IPS-18a (cell line): ENCODE measurements around the gene ZNF101.

Experiments used
- H3K27ac ChIP-seq: one replicate; pipeline ENCODE4 v1.5.1; 2013; ENCODE audit warnings: low read length
- H3K27me3 ChIP-seq: one replicate; pipeline ENCODE4 v1.6.1; 2013; ENCODE audit warnings: mild to moderate bottlenecking, low read length; ENCODE audit not compliant: control insufficient read depth, insufficient read depth
- H3K36me3 ChIP-seq: one replicate; pipeline ENCODE4 v1.6.1; 2013; ENCODE audit warnings: low read depth, low read length; ENCODE audit not compliant: control insufficient read depth
- H3K4me1 ChIP-seq: one replicate; pipeline ENCODE4 v1.6.1; 2013; ENCODE audit warnings: low read depth, low read length; ENCODE audit not compliant: control insufficient read depth
- H3K4me3 ChIP-seq: one replicate; pipeline ENCODE4 v1.5.1; 2013; ENCODE audit warnings: low read length
- H3K9ac ChIP-seq: one replicate; pipeline ENCODE4 v1.6.1; 2013; ENCODE audit warnings: mild to moderate bottlenecking, low read length, moderate library complexity
- H3K9me3 ChIP-seq: one replicate; pipeline ENCODE4 v1.6.1; 2013; ENCODE audit warnings: low read depth, low read length; ENCODE audit not compliant: control insufficient read depth

Gene ZNF101

GRCh38 chr19:19668230-19669012 is at the start of gene ZNF101:
TSS of gene ZNF101 (plus strand) at chr19:19668839. CDS start at chr19:19668964, 125 bp downstream.
- H3K36me3 ChIP-seq, result no peaks in the 10 kb centered on the region
- H3K9ac ChIP-seq, result peak within 1 kb of the TSS; percentile 81
- H3K27me3 ChIP-seq, result no peaks in the 10 kb centered on the region
- H3K27ac ChIP-seq, result peak within 1 kb of the TSS; percentile 42
- no peaks in the 10 kb centered on the region for H3K9me3 ChIP-seq
- H3K4me3 ChIP-seq, result peak within 1 kb of the TSS; percentile 83
- H3K4me1 ChIP-seq, result peaks cover 9% of the 10 kb centered on the region

DNA sequence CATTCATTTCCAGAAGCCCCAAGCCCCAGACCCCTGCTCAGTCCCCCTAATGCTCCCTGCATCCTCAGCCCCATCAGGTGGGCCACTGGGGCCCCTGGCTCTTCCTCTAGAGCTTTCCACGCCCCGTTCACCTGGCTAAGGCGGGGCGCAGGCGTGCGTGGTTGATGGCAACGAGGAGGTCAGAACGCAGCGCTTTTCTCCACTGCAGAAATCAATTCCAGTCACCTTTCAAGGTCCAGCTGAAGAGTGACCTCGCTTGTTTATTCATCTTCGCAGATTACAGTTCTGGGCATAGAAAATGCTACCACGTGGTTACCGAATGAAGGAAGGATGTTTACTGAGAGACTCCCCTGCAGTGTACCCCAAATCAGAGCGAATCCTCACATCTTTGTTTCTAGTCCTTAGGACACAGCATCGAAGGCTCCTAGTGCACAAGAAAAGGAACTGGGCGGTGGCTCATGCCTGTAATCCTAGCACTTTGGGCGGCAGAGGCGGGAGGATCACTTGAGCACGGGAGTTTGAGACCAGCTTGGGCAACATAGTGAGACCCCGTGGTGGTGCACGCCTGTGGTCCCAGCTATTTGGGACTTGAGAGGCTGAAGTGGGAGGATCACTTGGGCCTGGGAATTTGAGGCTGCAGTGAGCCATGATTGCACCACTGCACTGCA is 49.3 kb upstream of the ZNF101 start:
- Histone ChIP-seq H3K4me1 (no peaks in the 10 kb centered on the region), H3K27ac (no peak overlapping the region), H3K9ac (no peak overlapping the region), H3K27me3 (peaks cover 23% of the 10 kb centered on the region), H3K36me3 (peaks cover 12% of the 10 kb centered on the region), H3K9me3 (no peaks in the 10 kb centered on the region), H3K4me3 (peak overlapping the region; percentile 55)

- H3K4me1 ChIP-seq, result no peaks in the 10 kb centered on the region
- no peak overlapping the region for H3K27ac ChIP-seq
- no peaks in the 10 kb centered on the region for H3K9me3 ChIP-seq
- peaks cover 23% of the 10 kb centered on the region for H3K27me3 ChIP-seq
- no peak overlapping the region for H3K4me3 ChIP-seq
- peaks cover 16% of the 10 kb centered on the region for H3K36me3 ChIP-seq
- H3K9ac ChIP-seq, result no peak overlapping the region
Observed at GRCh38 chr19:19619849-19620210, 48.8 kb upstream of the ZNF101 start.

GRCh38 chr19:19623383-19623782 is 45.3 kb upstream of the ZNF101 start:
- H3K27me3 ChIP-seq, result peaks cover 9% of the 10 kb centered on the region
- H3K4me3 ChIP-seq, result no peak overlapping the region

GRCh38 chr19:19624032-19624570 is 44.5 kb upstream of the ZNF101 start:
- Histone ChIP-seq H3K27ac (no peak overlapping the region), H3K36me3 (peaks cover 16% of the 10 kb centered on the region), H3K4me3 (no peak overlapping the region), H3K9ac (no peak overlapping the region), H3K27me3 (peaks cover 7% of the 10 kb centered on the region), H3K4me1 (peaks cover 7% of the 10 kb centered on the region), H3K9me3 (no peaks in the 10 kb centered on the region)

More at GRCh38 chr19:19623383-19623782, 45.3 kb upstream of the ZNF101 start:
- H3K27ac ChIP-seq, result no peak overlapping the region
- no peaks in the 10 kb centered on the region for H3K9me3 ChIP-seq
- no peak overlapping the region for H3K9ac ChIP-seq
- H3K36me3 ChIP-seq, result peaks cover 16% of the 10 kb centered on the region
- H3K4me1 ChIP-seq, result peaks cover 7% of the 10 kb centered on the region

DNA sequence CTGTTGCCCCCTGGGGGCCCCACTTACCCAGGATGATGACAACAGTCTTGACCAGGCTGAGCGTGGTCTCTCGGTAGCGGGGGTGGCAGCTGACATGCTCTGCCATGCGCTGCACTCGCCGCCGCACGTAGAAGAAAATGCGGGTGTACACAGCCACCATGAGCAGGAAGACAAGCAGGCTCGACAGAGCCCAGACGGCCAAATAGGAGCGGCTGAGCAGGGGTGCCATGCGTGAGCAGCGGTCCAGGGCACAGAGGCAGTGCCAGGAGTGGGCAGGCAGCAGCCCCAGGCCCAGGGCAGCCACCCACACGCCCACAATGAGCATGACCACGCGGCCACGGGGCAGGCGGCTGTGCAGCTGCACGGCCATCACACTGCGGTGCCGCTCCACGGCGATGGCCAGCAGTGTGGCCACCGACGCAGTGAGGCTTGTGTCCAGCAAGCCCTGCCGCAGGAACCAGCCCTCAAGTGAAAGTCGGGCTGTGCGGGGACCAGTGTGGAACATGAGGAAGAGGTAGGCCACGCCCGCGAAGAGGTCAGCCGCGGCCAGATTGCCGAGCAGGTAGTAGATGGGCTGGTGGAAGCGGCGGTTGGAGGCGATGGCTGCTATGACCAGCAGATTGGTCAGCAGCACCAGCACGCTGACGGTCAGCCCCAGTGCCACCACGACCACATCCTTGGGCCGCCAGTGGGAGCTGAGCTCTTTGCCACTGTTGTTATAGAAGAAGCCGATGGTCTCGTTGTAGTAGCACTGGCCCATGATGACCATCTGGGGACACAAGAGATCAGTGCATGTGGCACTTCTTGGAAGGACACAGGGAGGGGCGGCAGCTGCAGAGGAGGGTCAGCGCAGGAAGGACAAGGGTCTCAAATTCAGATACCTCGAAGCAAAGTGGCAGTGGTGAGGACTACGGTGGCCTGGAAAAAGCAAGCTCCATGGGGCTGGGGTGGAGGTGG is 41.8 kb upstream of the ZNF101 start:
- H3K4me1 ChIP-seq, result peaks cover 7% of the 10 kb centered on the region
- no peaks in the 10 kb centered on the region for H3K9me3 ChIP-seq
- H3K27ac ChIP-seq, result no peak overlapping the region
- H3K4me3 ChIP-seq, result peak overlapping the region; percentile 81
- peaks cover 16% of the 10 kb centered on the region for H3K36me3 ChIP-seq
- peak overlapping the region; percentile 80 for H3K9ac ChIP-seq
- no peaks in the 10 kb centered on the region for H3K27me3 ChIP-seq

- H3K27ac ChIP-seq, result no peak within 1 kb of the TSS
- H3K4me1 ChIP-seq, result peaks cover 7% of the 10 kb centered on the region
- peak within 1 kb of the TSS; percentile 81 for H3K4me3 ChIP-seq
- no peaks in the 10 kb centered on the region for H3K9me3 ChIP-seq
- peaks cover 11% of the 10 kb centered on the region for H3K36me3 ChIP-seq
- H3K9ac ChIP-seq, result peak within 1 kb of the TSS; percentile 80
- H3K27me3 ChIP-seq, result no peaks in the 10 kb centered on the region
Observed at GRCh38 chr19:19627621-19628500, 40.8 kb upstream of the ZNF101 start, which contains the start of gene LPAR2. TSS of gene LPAR2 (minus strand) at chr19:19628220. CDS start at chr19:19627275, 945 bp downstream.

- Histone ChIP-seq H3K36me3 (peaks cover 15% of the 10 kb centered on the region), H3K27me3 (no peaks in the 10 kb centered on the region), H3K4me1 (peaks cover 7% of the 10 kb centered on the region), H3K27ac (no peak overlapping the region), H3K9ac (peak overlapping the region; percentile 74), H3K4me3 (peak overlapping the region; percentile 81), H3K9me3 (no peaks in the 10 kb centered on the region)
Observed at GRCh38 chr19:19628501-19629134, 40.0 kb upstream of the ZNF101 start.

- H3K9me3 ChIP-seq, result no peaks in the 10 kb centered on the region
- H3K27ac ChIP-seq, result no peak overlapping the region
- peaks cover 4% of the 10 kb centered on the region for H3K36me3 ChIP-seq
- no peaks in the 10 kb centered on the region for H3K27me3 ChIP-seq
- H3K4me1 ChIP-seq, result peaks cover 7% of the 10 kb centered on the region
- no peak overlapping the region for H3K9ac ChIP-seq
- H3K4me3 ChIP-seq, result no peak overlapping the region
Observed at GRCh38 chr19:19630062-19630414, 38.6 kb upstream of the ZNF101 start.

DNA sequence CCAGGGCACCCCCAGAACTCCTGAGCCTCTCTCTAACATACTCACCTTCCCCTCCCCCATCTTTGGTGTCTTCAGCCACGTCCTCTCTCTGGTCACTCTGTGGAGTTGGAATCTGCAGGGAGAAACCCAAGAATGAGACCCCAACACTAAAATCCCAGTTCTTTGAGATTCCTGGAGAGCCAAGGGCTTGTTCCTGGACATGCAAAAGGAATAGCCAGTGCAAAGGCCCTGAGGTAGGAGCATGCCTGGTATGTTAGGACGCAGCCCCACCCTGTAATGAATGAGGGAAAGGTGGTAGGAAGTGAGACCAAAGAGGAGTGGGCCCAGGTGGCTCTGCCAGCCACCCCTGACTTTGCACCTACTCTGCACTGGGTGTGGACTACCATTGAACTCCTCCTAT is 38.2 kb upstream of the ZNF101 start:
- peaks cover 4% of the 10 kb centered on the region for H3K36me3 ChIP-seq
- no peak overlapping the region for H3K4me3 ChIP-seq
- peaks cover 7% of the 10 kb centered on the region for H3K4me1 ChIP-seq
- no peak overlapping the region for H3K9ac ChIP-seq
- H3K27ac ChIP-seq, result no peak overlapping the region
- H3K9me3 ChIP-seq, result no peaks in the 10 kb centered on the region
- H3K27me3 ChIP-seq, result no peaks in the 10 kb centered on the region
